Esophagus muscularis mucosa (tissue), 4 donors: ENCODE measurements around the gene NCOR2. TPM values are rescaled to one million over a fixed set of nuclear protein-coding genes. Genes with fewer than 3 reads are reported as not detected.

Experiments used
- DNase-seq: peaks from one replicate; pipeline ENCODE4 v3.0.0-alpha.2; 2017; ENCODE audit errors: extremely low spot score
- H3K27ac ChIP-seq, 4 donors: fragments of 200-600 bp; sonication (generic); replicated peaks in 1 of 4; 1 replicate in 3 of 4; 2 replicates in 1 of 4; pipeline ENCODE4 v1.5.1; 2016 to 2019; ENCODE audit warnings: mild to moderate bottlenecking in 1 of 4
- H3K27me3 ChIP-seq, 4 donors: fragments of 200-600 bp; sonication (generic); one replicate each; pipeline versions ENCODE4 v1.5.1 to v1.6.0; 2016 to 2019
- H3K36me3 ChIP-seq, 4 donors: fragments of 200-600 bp; sonication (generic); one replicate each; pipeline ENCODE4 v1.5.1; 2016 to 2019
- H3K4me1 ChIP-seq, 4 donors: fragments of 200-600 bp; sonication (generic); one replicate each; pipeline ENCODE4 v1.5.1; 2016 to 2019
- H3K4me3 ChIP-seq, 4 donors: fragments of 200-600 bp; sonication (generic); 1 replicate in 2 of 4; 2 replicates in 2 of 4; pipeline ENCODE4 v1.5.1; 2016 to 2019; ENCODE audit warnings: mild to moderate bottlenecking in 4 of 4, moderate library complexity in 1 of 4
- H3K9me3 ChIP-seq, 4 donors: fragments of 200-600 bp; sonication (generic); 1 replicate in 3 of 4; 2 replicates in 1 of 4; pipeline ENCODE4 v1.5.1; 2016 to 2019
- EP300 ChIP-seq: sonication (generic); formaldehyde crosslinking; IDR thresholded peaks from one replicate; pipeline ENCODE4 v1.6.1; 2017; ENCODE audit warnings: antibody characterized with exemption
- POLR2A ChIP-seq: fragments of 450-650 bp; IDR thresholded peaks from one replicate; pipeline ENCODE4 v1.6.1; 2017; ENCODE audit warnings: antibody characterized with exemption, moderate library complexity, mild to moderate bottlenecking, low read depth
- POLR2AphosphoS5 ChIP-seq, 2 donors: sonication (generic); formaldehyde crosslinking; IDR thresholded peaks; one replicate each; pipeline ENCODE4 v1.6.1; 2017; ENCODE audit warnings: antibody characterized with exemption in 2 of 2
- WGBS: methylation state at CpG from one replicate; pipeline ENCODE4 v1.1.5; 2018; 5-methylcytosine and 5-hydroxymethylcytosine counted together
- intact Hi-C: fragments of 100-400 bp; cut with DNase I; formaldehyde crosslinking; loops from one replicate; pipeline ENCODE4 v1.15.1; 2023
- total RNA-seq, 4 donors: library from RNA; depleted of rRNA; stranded (reverse); fragments of >200 nt; gene quantifications; one replicate each; pipeline versions ENCODE4 v1.1.0 to v1.2.1, GENCODE V29; 2016
- TF ChIP-seq, protein P1 (sequence below), 3 experiments: fragments of 200-600 bp in 2 of 3; fragments of 450-650 bp in 1 of 3; sonication (generic) in 2 of 3; IDR thresholded peaks; one replicate each; pipeline ENCODE4 v1.5.1; 2017 to 2019; ENCODE audit warnings: antibody characterized with exemption in 3 of 3, mild to moderate bottlenecking in 2 of 3, moderate library complexity in 1 of 3

The NCOR2 gene
- total RNA-seq, 4 donors from 2014 or later = 107 to 188 (median 131) TPM

GRCh38 chr12:124536641-124537040 is 30.8 kb downstream of the NCOR2 start:
- no peak overlapping the region for H3K4me3 ChIP-seq
- H3K9me3 ChIP-seq = no peaks in the 10 kb centered on the region
- intact Hi-C loops = no loop called here
- peak overlapping the region in 1 of 4 donors; percentile 63 for H3K27ac ChIP-seq
- H3K27me3 ChIP-seq = no peaks in the 10 kb centered on the region
- DNase-seq = no peak
- 90% methylated on average over 9 of the region's 9 CpGs for WGBS
- H3K36me3 ChIP-seq = peaks cover 0 to 10% (median 7%) of the 10 kb centered on the region in 4 donors
- TF ChIP-seq POLR2A (no peak), EP300 (no peak), POLR2AphosphoS5 (IDR thresholded peaks at IDR 0.05) (no peak)
- TF ChIP-seq, protein P1, sequence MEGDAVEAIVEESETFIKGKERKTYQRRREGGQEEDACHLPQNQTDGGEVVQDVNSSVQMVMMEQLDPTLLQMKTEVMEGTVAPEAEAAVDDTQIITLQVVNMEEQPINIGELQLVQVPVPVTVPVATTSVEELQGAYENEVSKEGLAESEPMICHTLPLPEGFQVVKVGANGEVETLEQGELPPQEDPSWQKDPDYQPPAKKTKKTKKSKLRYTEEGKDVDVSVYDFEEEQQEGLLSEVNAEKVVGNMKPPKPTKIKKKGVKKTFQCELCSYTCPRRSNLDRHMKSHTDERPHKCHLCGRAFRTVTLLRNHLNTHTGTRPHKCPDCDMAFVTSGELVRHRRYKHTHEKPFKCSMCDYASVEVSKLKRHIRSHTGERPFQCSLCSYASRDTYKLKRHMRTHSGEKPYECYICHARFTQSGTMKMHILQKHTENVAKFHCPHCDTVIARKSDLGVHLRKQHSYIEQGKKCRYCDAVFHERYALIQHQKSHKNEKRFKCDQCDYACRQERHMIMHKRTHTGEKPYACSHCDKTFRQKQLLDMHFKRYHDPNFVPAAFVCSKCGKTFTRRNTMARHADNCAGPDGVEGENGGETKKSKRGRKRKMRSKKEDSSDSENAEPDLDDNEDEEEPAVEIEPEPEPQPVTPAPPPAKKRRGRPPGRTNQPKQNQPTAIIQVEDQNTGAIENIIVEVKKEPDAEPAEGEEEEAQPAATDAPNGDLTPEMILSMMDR (IDR thresholded peaks at IDR 0.05) = no peak
- peaks cover 35 to 84% (median 66%) of the 10 kb centered on the region in 4 donors for H3K4me1 ChIP-seq

GRCh38 chr12:124534776-124535740 is 32.4 kb downstream of the NCOR2 start:
- Histone ChIP-seq H3K36me3 (peaks cover 0 to 13% (median 7%) of the 10 kb centered on the region in 4 donors), H3K27me3 (no peaks in the 10 kb centered on the region), H3K9me3 (no peaks in the 10 kb centered on the region), H3K27ac (no peak overlapping the region), H3K4me1 (peaks cover 43 to 93% (median 70%) of the 10 kb centered on the region in 4 donors), H3K4me3 (no peak overlapping the region)
- intact Hi-C loops = no loop called here
- no peak for DNase-seq
- no peak for TF ChIP-seq EP300
- TF ChIP-seq POLR2A = no peak
- TF ChIP-seq, protein P1 (IDR thresholded peaks at IDR 0.05) = no peak
- TF ChIP-seq POLR2AphosphoS5 (IDR thresholded peaks at IDR 0.05) = no peak
- 81% methylated on average over 17 of the region's 24 CpGs for WGBS

- TF ChIP-seq POLR2A = no peak
- Histone ChIP-seq H3K9me3 (no peaks in the 10 kb centered on the region), H3K27me3 (no peaks in the 10 kb centered on the region), H3K4me3 (no peak overlapping the region), H3K4me1 (peaks cover 35 to 81% (median 60%) of the 10 kb centered on the region in 4 donors), H3K27ac (no peak overlapping the region), H3K36me3 (peaks cover 0 to 13% (median 7%) of the 10 kb centered on the region in 4 donors)
- WGBS = 100% methylated on average over 8 of the region's 13 CpGs
- intact Hi-C loops = no loop called here
- DNase-seq = no peak
Measured at GRCh38 chr12:124533456-124533855, 34.0 kb downstream of the NCOR2 start.

DNA sequence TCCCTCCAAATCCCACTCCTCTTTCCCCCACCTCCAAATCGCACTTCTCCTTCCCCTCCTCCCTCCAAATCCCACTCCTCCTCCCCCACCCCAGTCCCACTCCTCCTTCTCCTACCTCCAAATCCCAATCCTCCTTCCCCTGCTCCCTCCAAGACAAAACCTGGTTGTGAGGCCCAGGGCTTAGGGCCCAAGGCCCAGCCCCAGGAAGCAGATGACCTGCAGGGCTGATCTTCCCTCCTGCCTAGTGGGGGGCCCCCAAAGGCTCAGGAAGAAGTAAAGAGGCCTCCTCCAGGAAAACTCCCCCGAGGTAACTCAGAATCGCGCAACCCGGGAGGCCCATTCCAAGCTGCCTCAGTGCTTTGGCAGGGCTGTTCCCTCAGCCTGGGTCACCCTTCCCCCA is 34.4 kb downstream of the NCOR2 start:
- no peak for DNase-seq
- no peak overlapping the region for H3K4me3 ChIP-seq
- H3K9me3 ChIP-seq = no peaks in the 10 kb centered on the region
- H3K27ac ChIP-seq = no peak overlapping the region
- H3K36me3 ChIP-seq = peaks cover 0 to 13% (median 7%) of the 10 kb centered on the region in 4 donors
- H3K27me3 ChIP-seq = no peaks in the 10 kb centered on the region
- WGBS = 92% methylated on average over 4 of the region's 5 CpGs
- intact Hi-C loops = no loop called here
- H3K4me1 ChIP-seq = peaks cover 35 to 81% (median 60%) of the 10 kb centered on the region in 4 donors
- TF ChIP-seq POLR2A = no peak
- TF ChIP-seq, protein P1 (IDR thresholded peaks at IDR 0.05) = no peak
- TF ChIP-seq POLR2AphosphoS5 (IDR thresholded peaks at IDR 0.05) = no peak
- TF ChIP-seq EP300 = no peak

DNA sequence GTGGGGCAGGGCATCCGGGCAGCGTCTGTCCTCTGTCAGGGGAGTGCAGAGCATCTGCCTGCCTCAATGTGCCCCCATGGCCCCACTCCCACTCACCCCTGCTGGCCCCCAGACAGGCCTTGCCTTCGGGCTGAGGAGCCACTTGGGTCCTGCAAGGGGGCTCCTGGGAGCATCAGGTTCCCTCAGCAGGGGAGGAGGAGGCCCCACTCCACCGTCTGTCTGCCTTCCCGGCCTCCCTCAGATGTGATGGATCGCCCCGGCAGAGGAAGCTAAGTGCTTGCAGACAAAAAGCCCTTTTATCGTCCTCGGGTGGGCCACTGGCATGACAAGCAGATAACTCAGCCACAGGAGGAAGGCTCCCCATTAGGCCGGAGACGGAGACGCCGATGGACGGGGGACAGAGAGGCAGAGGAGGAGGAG is 35.1 kb downstream of the NCOR2 start:
- DNase-seq = no peak
- TF ChIP-seq EP300 (no peak), POLR2AphosphoS5 (IDR thresholded peaks at IDR 0.05) (no peak), POLR2A (no peak)
- TF ChIP-seq, protein P1 (IDR thresholded peaks at IDR 0.05) = no peak
- no peaks in the 10 kb centered on the region for H3K9me3 ChIP-seq
- no peak overlapping the region for H3K4me3 ChIP-seq
- peak overlapping the region in 2 of 4 donors; percentile 44 to 51 for H3K27ac ChIP-seq
- peaks cover 32 to 81% (median 58%) of the 10 kb centered on the region in 4 donors for H3K4me1 ChIP-seq
- intact Hi-C loops = no loop called here
- no peaks in the 10 kb centered on the region for H3K27me3 ChIP-seq
- H3K36me3 ChIP-seq = peaks cover 0 to 13% (median 7%) of the 10 kb centered on the region in 4 donors
- 52% methylated on average over 11 of the region's 14 CpGs for WGBS
